NCI-H2227 treated with DMSO at 0.1 percent for 48 hours (cell line): ENCODE data around the gene MEGF8.
A peak's percentile ranks its signal among the peaks of the same experiment; 100 is the strongest.

Experiments
- DNase-seq: peaks from one replicate; lab custom pipeline; 2025; lab: John Stamatoyannopoulos, UW

Gene MEGF8

GRCh38 chr19:42386974-42387707 lies 61.7 kb downstream of the MEGF8 start:
- peak; percentile 97 for DNase-seq

GRCh38 chr19:42388851-42389489 lies 63.5 kb downstream of the MEGF8 start:
- DNase-seq, result no peak

- no peak for DNase-seq
Observed at GRCh38 chr19:42389899-42390298, 64.5 kb downstream of the MEGF8 start, which contains the start of gene CNFN. Gene CNFN, minus strand, starts transcription at chr19:42390297. Its CDS starts 1,260 bp downstream, at chr19:42389037.

DNA sequence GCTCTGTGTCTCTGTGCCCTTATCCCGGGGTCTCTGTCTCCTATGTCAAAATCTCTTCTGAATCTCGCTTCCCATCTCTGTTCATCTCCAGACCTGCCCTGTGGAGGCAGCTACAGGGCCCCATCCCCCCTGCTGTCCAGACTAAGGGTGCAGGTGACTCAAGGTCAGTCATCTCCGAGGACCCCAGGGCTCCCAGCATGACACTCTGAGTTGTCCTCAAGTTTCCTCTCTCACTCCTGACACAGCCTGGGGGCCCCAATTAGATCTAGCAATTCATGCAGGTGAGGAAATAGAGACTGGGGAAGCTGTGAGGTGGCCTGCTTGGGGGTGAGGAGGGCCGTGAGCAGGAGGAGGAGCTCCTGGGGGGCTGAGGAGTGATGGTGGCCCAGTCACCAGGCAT lies 66.7 kb downstream of the MEGF8 start:
- DNase-seq, result no peak

DNA sequence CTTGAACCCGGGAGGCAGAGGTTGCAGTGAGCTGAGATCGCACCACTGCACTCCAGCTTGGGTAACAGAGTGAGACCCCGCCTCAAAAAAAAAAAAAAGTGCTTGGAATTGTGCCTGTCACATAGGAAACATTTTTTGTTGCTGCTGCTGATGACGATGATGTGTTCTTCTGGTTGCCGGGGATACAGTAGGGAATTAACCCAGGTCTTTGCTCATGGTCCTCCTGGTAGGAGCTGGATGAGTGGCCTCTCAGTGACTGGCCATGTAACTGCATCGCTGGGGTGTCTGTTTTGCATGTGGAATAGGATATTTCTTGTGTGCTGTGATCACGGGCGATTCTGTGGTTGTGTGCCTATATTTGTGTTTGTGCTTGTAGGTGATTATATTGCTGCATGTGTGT lies 69.3 kb downstream of the MEGF8 start:
- DNase-seq, result no peak

DNA sequence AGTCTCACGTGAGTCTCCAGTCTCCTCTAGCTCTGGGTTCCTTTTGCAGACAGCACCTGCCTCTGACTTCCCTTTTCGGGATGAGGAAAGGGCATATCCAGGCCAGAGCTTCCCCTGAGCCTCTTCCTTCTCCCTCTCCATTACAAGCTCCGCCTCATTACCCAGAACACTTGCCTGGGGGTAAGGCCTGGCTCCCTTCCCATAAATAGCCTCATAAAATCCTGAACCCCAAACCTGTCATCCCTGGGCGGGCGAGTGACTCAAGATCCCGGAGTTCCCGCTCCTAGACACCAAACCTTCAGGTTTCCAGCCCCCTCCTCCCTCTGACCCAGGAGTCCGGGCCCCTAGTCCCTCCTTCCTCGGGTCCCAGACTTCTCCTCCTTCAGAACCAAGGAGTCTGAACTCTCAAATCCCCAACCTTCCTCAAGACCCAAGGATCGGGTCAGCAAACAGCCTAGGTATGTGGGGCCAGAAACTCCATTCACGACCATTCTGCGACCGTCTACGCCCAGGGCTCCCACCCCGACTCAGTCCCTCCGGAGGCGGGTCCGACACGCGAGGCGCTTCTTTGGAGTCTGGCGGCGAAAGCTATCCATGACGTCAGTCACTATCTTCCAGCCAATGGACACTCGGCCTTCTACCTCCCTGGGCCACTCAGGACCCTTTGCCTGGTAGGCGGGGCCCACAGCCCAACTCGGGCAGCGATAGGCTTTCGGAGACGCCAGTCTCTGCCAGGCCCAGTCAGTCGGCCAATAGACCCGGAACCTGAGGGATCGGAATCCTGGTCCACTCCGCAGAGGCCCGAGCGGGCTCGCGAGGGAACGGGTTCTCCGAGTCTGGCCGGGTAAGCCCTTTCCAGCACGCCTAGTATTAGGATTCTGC lies 71.2 kb downstream of the MEGF8 start:
- peak; percentile 100 for DNase-seq

DNA sequence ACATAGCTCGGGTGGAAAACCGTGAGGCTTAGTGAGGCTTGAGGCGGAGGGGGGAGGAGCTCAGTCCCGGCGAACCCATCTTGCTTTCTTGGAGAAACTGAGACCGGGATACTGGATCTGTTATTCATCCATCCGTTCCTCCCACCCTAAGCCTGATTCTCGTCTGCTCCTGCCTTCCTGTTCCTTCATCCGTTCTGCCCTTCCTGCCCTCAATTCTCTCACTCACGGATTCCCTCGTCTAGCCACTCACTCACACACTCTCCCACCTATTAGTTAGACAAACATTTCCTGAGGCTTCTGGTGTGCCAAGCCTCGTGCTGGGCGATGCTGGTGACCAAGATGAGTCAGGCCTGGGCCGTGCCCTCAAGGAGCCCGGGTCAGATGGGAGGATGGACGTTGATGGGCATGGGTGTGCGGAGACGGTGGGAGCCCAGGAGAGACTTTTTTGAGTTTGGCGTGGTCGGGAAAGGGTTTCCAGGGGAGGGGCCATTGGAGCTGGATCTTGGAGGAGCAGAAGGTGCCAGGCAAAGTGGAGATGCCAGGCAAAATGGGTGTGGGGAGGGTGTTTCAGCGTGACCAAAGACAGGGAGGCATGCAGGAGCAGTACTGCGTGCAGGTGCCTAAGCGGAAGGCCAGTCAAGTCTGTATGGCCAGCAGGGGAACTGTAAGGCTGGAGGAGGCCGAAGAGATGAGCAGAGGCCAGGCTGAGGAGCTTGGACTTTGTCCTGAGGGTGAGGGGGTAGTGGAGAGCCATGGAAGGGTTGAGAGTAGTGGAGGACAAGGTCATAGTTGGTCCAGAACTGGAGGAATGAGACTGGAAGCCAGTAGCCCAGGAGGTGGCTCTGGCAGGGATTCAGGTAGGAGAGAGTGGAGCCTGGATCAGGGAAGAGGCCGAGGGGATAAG lies 72.1 kb downstream of the MEGF8 start:
- no peak for DNase-seq

- DNase-seq, result no peak
Observed at GRCh38 chr19:42400404-42400803, 75.0 kb downstream of the MEGF8 start.

DNA sequence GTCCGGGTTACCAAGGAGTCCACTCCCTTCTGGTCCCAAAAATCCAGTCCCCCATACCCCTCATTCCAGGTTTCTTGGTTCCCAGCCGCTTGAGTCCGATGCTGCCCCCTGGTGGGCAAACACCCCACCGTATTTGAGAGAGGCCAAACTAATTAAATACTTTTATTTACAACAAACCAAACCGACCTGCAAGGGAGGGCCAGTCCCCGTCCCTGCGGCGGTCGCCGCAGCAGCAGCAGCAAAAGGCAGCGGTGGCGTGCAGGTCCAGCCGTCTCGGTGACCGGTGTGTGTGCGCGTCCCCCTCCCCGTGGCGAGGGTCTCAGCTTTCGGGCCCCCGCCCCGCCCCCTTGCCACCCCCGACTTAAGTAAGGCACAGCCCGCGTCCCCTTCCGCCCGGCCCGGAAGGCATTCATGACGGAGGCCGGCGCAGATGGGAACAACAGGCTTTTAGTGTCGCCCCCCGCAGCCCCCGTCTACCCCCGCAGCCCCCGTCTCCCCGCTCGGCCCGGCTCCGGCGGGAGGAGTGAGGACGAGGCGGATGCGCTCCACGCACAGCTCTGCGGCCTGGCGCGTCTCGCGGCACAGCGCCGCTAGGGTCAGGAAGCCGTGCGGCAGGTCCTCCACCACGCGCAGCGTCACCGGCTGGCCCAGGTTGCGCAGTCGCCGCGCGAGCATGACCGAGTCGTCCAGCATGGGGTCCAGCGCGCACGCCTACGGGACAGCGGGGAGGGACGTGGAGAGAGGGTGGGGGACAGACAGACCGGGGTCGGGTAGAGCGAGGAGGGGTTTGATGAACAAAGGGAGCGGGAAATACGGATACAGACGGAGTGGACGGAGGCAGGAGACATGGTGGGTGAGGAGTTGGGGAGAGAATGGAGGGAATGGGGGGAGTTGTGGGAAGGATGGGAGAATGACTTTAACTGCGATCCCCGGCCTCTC lies 76.2 kb downstream of the MEGF8 start:
- peak; percentile 91 for DNase-seq

DNA sequence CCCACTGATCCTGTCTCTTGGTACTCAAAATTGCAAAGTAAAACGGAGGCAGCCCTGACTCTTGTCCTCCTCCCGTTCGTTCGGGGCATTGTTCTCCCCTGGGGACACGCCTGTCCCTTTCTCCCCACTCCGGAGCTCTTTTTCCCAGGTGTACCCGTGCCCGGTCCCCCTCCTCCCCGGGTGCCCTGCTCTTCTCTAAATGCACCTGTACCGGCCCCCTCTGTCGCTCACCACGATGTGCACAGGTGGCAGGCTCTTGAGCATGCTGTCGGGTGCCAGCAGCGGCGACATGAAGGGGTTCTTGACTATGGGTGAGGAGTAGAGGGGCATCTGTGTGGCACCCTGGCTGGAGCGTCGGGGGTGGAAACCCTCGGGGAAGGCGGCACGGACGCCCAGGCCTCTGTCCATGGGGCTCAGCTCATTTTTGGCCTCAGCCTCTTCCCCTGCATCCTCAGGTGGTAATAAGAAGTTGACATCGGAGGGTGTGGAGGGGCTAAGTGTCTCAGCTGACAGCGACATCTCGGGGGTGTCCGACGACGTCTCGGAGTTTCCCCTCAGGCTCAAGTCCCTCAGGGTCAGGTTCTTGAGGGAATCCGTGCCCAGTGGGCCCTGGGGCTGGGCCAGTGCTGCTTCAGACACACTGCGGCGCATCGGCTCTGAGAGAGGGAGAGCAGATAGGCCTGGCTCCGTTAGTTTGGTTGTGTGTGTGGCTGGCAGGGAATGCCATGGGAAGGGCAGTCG lies 77.1 kb downstream of the MEGF8 start:
- DNase-seq, result peak; percentile 59

- no peak for DNase-seq
Observed at GRCh38 chr19:42403586-42403985, 78.2 kb downstream of the MEGF8 start.

DNA sequence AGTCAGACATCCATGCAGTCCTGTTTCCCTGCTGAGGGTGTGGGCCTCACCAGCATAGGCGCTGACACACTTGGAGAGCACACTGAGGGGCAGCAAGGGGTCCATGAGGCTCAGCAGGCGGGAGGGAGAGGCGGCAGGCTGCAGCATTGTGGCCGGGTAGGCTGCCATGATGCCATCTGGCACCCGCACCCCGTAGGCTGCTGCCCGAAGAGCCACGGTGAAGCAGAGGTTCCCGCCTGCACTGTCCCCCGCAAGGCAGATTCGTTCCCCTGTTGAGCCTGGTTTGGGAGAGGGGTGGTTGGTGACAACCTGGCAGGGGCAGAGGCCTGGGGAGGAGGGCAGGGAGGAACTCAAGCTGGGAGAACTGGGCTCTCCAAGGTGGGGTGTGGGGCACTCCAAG lies 80.7 kb downstream of the MEGF8 start:
- no peak for DNase-seq

DNA sequence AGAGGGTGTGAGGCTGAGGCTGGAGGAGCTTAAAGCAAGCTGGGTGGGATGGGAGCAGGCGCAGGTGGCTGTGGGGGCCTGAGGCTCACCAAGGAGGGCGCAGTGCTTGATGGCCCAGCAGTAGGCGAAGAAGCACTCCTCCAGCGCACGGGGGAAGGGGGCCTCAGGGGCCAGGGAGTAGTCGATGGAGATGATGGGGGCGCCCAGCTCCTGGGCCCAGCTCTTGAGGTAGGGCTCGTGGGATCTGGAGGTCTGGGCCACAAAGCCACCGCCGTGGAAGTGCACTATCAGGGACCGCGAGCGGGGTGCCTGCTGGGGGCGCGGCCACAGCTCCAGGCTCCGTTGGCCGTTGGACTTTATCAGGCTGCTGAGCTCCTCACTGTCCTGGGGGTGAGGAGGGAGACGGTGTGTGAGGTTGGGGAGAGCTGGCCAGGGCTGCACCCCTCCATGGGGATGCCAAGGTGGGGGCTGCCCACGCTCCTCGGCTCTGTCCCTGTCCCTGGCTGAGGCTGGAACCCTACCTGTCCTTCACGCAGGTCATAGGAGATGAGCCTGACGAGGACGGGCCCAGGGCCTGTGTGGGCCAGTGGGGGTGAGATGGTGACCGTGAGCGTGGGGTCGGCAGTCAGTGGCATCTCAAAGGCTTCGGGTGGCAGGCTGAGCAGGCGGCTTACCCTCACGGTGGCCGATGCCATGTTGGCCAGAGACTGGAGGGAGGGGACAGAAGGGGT lies 81.8 kb downstream of the MEGF8 start:
- no peak for DNase-seq

GRCh38 chr19:42407816-42408175 lies 82.4 kb downstream of the MEGF8 start:
- DNase-seq, result no peak

DNA sequence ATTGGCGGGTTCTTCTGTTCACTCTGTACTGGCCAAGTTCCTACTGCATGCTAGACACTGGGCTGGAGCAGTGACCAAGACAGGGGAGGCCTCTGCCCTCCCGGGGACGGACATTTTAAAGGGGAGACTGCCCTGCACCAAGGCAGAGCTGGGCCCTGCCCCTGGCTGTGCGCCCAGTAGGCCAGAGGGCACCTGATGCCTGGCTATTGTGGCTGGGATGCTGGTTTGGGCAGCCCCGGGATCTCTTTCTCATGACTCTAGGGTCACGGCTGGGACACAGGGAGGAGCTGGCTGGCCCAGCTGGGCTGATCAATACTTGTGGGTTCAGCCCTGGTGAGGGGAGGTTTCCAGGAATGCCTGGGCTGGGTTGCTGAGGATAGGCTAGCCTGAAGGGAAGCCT lies 84.0 kb downstream of the MEGF8 start:
- DNase-seq, result no peak

DNA sequence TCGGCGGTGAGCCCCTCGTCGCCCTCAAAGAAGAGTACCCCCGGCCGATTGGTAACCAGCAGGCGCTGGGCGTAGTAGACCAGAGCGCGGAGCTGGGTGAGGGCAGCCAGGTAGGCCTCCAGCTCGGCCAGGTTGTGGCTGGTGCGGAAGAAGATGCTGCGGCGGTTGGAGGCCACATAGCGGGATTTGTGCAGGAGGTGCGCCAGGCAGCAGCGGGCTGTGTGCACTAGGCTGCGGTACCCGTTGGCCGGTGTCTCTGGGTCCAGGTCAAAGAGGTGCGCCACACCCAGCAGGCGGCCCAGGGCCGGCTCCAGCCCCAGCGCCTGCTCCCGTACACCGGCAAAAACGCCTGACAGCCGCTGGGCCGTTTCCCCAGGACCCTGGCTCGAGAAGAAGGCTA lies 84.9 kb downstream of the MEGF8 start:
- DNase-seq, result no peak

DNA sequence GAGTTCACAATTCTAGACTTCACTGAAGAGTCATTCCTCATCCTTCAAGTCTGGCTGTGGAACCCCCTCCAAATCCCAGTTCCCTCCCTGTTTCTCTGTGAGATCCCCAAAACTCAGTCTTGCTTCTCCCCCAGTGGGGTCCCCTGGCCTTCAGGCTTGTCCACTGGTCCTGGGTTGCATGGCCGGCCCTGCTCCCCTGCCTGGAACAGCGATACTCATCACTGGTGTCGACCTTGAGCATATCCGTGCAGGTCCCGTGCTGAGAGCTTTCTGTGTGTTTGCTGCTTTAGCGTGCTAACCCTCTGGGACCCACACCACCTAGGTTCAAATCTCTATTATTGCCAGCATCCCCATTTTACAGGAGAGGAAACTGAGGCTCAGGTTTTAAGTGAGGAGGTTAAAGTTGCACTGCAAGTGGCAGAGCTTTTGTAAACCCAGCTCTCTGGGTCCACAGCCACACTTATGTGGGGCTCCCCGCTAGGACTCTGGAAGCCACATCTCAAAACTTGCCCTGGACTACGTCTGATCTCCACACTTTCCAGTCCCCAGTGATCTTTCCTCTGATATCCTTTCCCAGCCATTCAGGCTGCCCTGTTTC lies 86.2 kb downstream of the MEGF8 start:
- DNase-seq, result no peak

DNA sequence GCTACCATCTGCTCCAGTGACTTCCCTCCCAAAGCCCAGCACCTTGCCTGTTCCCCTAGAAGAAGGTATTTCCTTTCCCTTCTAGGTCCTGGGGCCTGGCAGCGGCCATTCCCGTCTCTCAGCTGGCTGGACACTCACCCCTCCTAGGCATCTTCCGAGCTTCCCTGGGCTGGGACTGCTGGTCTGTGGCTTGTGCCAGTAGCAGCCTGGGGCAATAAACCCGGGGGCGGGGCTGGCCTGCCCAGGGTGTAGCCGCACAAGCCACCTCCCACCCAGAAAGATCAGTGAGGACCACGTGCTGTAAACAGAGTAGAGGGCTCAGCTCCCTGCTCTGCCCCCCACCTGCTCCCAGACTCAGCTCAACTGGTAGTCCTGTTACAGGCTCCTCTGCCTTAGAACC lies 86.8 kb downstream of the MEGF8 start:
- peak; percentile 27 for DNase-seq

GRCh38 chr19:42412661-42413076 lies 87.2 kb downstream of the MEGF8 start:
- DNase-seq, result no peak
